ENCODE results near the gene HEXD. TPM values are rescaled to one million over a fixed set of nuclear protein-coding genes. Genes with fewer than 3 reads are reported as not detected.
"Not testable (repeated sequence)": the region's sequence is repeated elsewhere in the genome, so short reads cannot be mapped to it uniquely, and the experiment has no call there.

HEXD gene
- total RNA-seq, 1 experiment from 2014 or later: 16.6 TPM

DNA sequence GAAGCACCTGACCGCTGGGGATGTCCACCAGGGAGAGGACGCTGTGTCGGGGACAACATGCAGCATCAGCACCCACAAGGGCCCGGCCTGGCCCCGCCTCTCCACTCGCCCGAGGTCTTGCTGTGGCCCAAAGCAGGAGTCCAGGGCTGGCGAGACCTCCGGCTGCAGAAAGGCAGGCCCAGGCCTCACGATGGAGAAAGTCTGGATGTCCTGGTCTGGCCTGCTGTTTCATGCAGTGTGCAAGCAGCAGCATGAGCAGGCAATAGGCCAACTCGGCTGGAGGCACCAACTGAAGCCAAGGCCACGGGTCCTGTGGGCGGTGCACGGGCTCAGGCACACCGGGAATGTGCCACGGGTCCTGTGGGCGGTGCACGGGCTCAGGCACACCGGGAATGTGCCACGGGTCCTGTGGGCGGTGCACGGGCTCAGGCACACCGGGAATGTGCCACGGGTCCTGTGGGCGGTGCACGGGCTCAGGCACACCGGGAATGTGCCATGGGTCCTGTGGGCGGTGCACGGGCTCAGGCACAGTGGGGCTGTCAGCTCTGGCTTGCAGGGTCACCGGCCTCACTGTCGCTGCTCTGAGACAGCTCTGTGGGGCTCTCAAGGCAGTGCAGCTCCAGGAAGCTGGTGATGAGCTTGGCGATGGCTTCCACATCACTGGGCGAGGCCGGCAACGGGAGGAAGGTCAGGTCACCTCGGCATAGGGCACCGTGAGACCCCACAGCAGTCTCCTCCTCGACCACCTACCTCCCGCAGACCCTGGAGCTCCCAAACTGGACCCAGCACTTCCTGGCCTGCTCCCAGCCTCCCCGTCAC, 25.5 kb downstream of the HEXD start:
- H3K27me3 ChIP-seq (ENCODE audit: control insufficient read depth, insufficient read depth, low read length): no peaks in the 10 kb centered on the region
- peaks cover 1% of the 10 kb centered on the region for H3K36me3 ChIP-seq (replicated peaks; ENCODE audit: control insufficient read depth, insufficient read depth, low read length)
- no peak overlapping the region for H3K4me3 ChIP-seq (ENCODE audit: insufficient read depth, low read depth, low read length)
- DNase-seq: no peak

DNA sequence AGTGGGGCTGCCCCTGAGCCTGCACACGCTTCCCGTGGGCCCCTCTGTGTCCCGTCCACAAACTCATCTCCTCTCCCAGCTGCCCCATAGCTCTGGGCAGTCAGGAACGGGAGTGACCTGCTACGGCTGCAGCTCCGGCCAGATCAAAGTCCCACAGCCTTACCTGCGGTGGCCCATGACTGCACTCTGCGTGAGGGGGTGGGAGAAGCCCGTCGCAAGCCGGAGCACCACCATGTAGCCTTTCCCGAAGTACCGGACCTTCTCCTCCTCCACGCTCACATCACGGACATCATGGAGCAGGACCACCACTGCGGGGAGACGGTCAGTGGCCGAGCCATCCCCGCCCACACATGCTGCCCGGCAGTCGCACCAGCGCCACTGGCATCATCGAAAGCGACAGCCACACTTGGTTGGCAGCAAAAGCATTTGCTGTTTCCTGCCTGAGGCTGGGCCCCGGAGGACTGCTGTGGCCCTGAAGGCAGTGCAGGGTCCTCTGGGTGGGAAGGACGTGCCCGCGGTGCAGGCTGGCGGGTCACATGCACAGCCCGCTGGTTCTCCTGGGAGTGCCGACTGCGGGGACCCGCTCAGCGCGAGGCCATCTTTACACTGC, 26.2 kb downstream of the HEXD start:
- no peak for DNase-seq
- H3K36me3 ChIP-seq (replicated peaks; ENCODE audit: control insufficient read depth, insufficient read depth, low read length): peaks cover 1% of the 10 kb centered on the region

DNA sequence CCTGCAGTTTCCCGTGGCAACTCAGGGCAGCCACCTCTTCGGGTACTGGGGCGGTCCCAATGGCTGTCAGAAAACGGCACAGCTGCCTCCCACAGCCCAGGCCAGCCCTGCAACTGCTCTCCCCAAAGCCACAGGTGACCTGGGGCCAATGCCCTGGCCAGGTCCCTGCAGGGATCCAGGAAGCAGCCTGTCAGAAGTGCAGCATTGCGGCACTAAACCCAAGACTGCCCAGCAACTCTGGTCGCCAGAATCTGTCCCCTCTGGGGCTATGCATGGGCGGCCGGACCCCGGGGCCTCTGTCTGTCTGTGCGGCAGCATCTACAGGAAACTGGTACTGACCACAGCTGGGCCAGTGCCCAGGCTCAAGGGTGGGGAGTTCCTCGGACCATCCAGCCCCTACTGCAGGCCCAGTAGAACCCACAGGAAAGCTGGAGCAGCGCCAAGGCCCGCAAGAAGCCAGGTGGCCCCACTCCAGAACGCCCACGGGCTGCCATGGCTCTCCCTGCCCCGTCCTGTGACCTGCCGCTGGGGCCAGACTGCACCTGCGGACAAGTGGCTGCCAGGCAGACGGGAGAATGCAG, 26.9 kb downstream of the HEXD start:
- no peak overlapping the region for H3K4me3 ChIP-seq (ENCODE audit: insufficient read depth, low read depth, low read length)
- H3K36me3 ChIP-seq (replicated peaks; ENCODE audit: control insufficient read depth, insufficient read depth, low read length): peaks cover 1% of the 10 kb centered on the region
- H3K27me3 ChIP-seq (ENCODE audit: control insufficient read depth, insufficient read depth, low read length): no peaks in the 10 kb centered on the region
- no peak for DNase-seq

More for the DNA sequence above, 26.2 kb downstream of the HEXD start:
- no peak overlapping the region for H3K4me3 ChIP-seq (ENCODE audit: insufficient read depth, low read depth, low read length)
- H3K27me3 ChIP-seq (ENCODE audit: control insufficient read depth, insufficient read depth, low read length): no peaks in the 10 kb centered on the region

- DNase-seq: no peak
- Histone ChIP-seq H3K36me3 (replicated peaks; ENCODE audit: control insufficient read depth, insufficient read depth, low read length) (peaks cover 1% of the 10 kb centered on the region), H3K4me3 (ENCODE audit: insufficient read depth, low read depth, low read length) (no peak overlapping the region), H3K27me3 (ENCODE audit: control insufficient read depth, insufficient read depth, low read length) (no peaks in the 10 kb centered on the region)
These were observed 27.4 kb downstream of the HEXD start for GRCh38 chr17:82445542-82445941.

DNA sequence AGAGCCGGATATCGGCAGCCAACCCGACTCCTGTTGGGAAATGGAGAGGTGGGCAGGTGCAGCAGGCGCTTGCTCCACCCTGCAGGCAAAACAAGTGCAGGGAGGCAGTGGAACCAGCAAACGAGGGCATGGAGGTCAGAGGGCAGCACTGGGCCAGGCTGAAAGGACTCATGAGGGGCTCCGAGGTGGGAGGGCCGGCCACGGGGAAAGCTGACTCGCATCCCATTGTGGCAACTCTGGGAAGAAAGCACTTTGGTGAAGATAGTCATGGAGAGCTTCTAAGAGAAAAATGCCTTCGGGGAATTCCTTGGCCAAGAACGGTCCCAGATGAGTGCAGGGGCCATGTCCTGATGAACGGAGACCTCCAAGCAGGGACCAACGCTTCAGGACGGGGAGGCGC, 28.0 kb downstream of the HEXD start:
- Histone ChIP-seq H3K27me3 (ENCODE audit: control insufficient read depth, insufficient read depth, low read length) (no peaks in the 10 kb centered on the region), H3K4me3 (ENCODE audit: insufficient read depth, low read depth, low read length) (no peak overlapping the region), H3K36me3 (replicated peaks; ENCODE audit: control insufficient read depth, insufficient read depth, low read length) (peaks cover 1% of the 10 kb centered on the region)
- DNase-seq: no peak

- no peaks in the 10 kb centered on the region for H3K27me3 ChIP-seq (ENCODE audit: control insufficient read depth, insufficient read depth, low read length)
- no peak overlapping the region for H3K4me3 ChIP-seq (ENCODE audit: insufficient read depth, low read depth, low read length)
- peaks cover 1% of the 10 kb centered on the region for H3K36me3 ChIP-seq (replicated peaks; ENCODE audit: control insufficient read depth, insufficient read depth, low read length)
- DNase-seq: no peak
These were observed 28.5 kb downstream of the HEXD start for GRCh38 chr17:82446649-82447048.

DNA sequence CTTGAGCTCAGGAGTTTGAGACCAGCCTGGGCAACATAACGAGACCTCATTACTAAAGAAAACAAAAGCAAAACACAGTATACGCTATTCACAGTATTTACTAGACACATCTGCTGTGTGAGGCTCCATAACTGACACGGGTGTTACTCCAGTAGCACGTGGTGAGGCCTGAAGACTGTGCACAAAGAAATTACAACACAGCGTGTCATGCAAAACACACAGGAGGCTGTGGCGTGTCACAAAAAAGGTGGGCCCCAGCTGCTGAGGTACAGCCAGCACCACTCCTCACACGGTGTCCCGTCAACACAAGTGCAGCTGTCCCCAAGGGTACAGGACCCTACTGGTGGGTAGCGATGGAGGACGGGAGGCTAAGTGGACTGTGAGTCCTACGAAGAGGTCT, 29.7 kb downstream of the HEXD start:
- DNase-seq: no peak
- Histone ChIP-seq H3K4me3 (ENCODE audit: insufficient read depth, low read depth, low read length) (no peak overlapping the region), H3K36me3 (replicated peaks; ENCODE audit: control insufficient read depth, insufficient read depth, low read length) (peaks cover under 1% of the 10 kb centered on the region), H3K27me3 (ENCODE audit: control insufficient read depth, insufficient read depth, low read length) (no peaks in the 10 kb centered on the region)

DNA sequence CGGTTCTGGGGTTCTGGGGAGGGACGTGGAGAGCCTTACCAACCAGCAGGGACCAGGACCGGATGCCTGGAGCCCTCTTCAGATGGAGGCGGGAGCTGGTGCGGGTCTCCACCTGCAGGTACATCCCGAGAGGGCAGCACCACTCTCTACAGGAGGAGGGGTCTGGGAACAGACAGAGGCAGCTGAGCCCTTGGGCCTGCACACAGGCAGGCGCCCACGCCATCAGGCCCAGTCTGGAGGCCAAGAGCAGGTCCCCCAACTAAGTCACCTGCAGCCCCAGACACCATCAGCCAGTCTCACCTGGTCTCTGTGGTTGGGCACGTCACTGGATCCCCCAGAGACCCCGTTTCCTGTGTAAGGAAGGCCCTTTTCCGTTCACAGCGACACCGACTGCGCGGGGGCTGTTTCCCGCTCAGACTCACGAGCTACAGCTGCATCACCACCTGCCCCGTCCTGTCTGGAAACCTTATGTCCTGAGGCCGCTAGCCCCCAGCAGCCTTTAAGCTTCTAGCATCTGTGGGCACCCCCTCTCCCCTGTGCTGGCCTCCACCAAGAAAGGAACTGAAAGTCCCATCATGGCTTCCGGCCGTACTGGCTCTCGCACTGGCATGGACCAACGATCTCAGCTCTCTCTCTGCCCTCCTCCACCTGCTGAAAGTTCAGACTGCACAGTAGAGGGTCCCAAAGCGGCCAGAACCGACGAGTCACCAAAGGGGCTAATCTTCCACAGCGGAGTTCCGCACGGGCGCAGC, 31.2 kb downstream of the HEXD start:
- peak; percentile 83 for DNase-seq
- Histone ChIP-seq H3K36me3 (replicated peaks; ENCODE audit: control insufficient read depth, insufficient read depth, low read length) (no peaks in the 10 kb centered on the region; the same call in 1 of the 2 replicates), H3K4me3 (ENCODE audit: insufficient read depth, low read depth, low read length) (peak overlapping the region; percentile 93; the same call in 1 of the 2 replicates), H3K27me3 (ENCODE audit: control insufficient read depth, insufficient read depth, low read length) (no peaks in the 10 kb centered on the region)

GRCh38 chr17:82449883-82450356, 31.8 kb downstream of the HEXD start:
- Histone ChIP-seq H3K4me3 (ENCODE audit: insufficient read depth, low read depth, low read length) (peak overlapping the region; percentile 93), H3K36me3 (replicated peaks; ENCODE audit: control insufficient read depth, insufficient read depth, low read length) (no peaks in the 10 kb centered on the region; the same call in 1 of the 2 replicates), H3K27me3 (ENCODE audit: control insufficient read depth, insufficient read depth, low read length) (no peaks in the 10 kb centered on the region)
- no peak for DNase-seq

- no peaks in the 10 kb centered on the region for H3K27me3 ChIP-seq (ENCODE audit: control insufficient read depth, insufficient read depth, low read length)
- DNase-seq: peak; percentile 99
- H3K36me3 ChIP-seq (replicated peaks; ENCODE audit: control insufficient read depth, insufficient read depth, low read length): no peaks in the 10 kb centered on the region; the same call in 1 of the 2 replicates
- peak within 1 kb of the TSS; percentile 93 for H3K4me3 ChIP-seq (ENCODE audit: insufficient read depth, low read depth, low read length)
These were observed 32.4 kb downstream of the HEXD start, which contains the start of gene CYBC1 for GRCh38 chr17:82450357-82451106. TSS of gene CYBC1 (minus strand) at chr17:82450752. CDS start at chr17:82449254, 1,498 bp downstream.

DNA sequence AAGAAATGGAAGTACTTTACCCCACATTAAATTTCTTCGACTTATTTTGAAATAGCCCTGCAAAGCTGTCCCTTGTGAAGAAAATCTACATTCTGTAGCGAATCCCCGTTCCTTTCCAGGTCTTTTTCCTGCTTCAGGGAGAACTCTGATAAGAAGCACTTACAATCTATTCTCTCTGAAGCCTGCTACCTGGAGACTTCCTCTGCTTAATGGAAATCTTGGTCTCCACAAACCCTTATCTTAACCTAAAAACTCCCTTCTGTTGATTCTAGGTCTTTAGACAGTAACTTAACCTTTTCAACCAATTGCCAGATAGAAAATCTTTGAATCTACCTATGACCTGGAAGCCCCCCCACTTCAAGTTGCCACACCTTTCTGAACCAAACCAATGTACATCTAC, 34.0 kb downstream of the HEXD start:
- no peak overlapping the region for H3K4me3 ChIP-seq (ENCODE audit: insufficient read depth, low read depth, low read length)

GRCh38 chr17:82453151-82453550, 35.0 kb downstream of the HEXD start:
- not testable (repeated sequence) for H3K4me3 ChIP-seq (ENCODE audit: insufficient read depth, low read depth, low read length); H3K36me3 ChIP-seq (replicated peaks; ENCODE audit: control insufficient read depth, insufficient read depth, low read length); H3K27me3 ChIP-seq (ENCODE audit: control insufficient read depth, insufficient read depth, low read length); DNase-seq

More for the DNA sequence above, 34.0 kb downstream of the HEXD start:
- Histone ChIP-seq H3K36me3 (replicated peaks; ENCODE audit: control insufficient read depth, insufficient read depth, low read length) (no peaks in the 10 kb centered on the region; the same call in 1 of the 2 replicates), H3K27me3 (ENCODE audit: control insufficient read depth, insufficient read depth, low read length) (no peaks in the 10 kb centered on the region)
- DNase-seq: no peak

DNA sequence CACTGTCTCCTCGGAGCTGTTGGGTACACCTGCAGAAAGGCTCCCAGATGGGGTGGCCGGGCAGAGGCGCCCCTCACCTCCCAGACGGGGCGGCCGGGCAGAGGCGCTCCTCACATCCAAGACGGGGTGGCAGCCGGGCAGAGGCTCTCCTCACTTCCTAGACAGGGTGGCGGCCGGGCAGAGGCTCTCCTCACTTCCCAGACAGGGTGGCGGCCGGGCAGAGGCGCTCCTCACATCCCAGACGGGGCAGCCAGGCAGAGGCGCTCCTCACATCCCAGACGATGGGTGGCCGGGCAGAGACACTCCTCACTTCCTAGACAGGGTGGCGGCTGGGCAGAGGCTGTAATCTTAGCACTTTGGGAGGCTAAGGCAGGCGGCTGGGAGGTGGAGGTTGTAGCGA, 35.6 kb downstream of the HEXD start:
- not testable (repeated sequence) for H3K36me3 ChIP-seq (replicated peaks; ENCODE audit: control insufficient read depth, insufficient read depth, low read length); H3K4me3 ChIP-seq (ENCODE audit: insufficient read depth, low read depth, low read length); H3K27me3 ChIP-seq (ENCODE audit: control insufficient read depth, insufficient read depth, low read length); DNase-seq

All from H7 (cell line).